Activated CD4-positive, alpha-beta T cell treated with anti-CD3 and anti-CD28 coated beads, Interleukin-10, Interleukin-2, amounts not matched to agents 100 ng/mL and 50 ng/mL, durations not matched to agents 16 hours and 8 hours (primary cell): Measurements from ENCODE around the gene PSMA8.
"Not testable (repeated sequence)": the region's sequence is repeated elsewhere in the genome, so short reads cannot be mapped to it uniquely, and the experiment has no call there.

Source experiments
- DNase-seq: peaks from one replicate; pipeline ENCODE4 v3.0.0-alpha.2; 2020

The PSMA8 gene

DNA sequence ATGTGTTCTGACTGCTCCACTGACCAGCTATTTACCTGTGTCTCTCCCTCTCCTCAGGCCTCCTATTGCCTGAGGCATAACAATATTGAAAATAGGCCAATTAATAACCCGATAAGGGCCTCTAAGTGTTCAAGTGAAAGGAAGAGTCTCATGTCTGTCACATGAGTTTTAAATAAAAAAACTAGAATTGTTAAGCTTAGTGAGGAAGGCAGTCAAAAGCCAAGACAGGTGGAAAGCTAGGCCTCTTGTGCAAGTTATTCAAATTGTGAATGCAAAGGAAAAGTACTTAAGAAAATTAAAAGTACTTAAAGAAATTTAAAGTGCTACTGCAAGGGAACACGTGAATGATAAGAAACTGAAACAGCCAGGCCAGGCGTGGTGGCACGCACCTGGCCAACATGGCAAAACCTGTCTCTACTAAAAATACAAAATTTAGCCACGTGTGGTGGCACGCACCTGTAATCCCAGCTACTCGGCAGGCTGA is 47.7 kb downstream of the PSMA8 start:
- DNase-seq = no peak

DNA sequence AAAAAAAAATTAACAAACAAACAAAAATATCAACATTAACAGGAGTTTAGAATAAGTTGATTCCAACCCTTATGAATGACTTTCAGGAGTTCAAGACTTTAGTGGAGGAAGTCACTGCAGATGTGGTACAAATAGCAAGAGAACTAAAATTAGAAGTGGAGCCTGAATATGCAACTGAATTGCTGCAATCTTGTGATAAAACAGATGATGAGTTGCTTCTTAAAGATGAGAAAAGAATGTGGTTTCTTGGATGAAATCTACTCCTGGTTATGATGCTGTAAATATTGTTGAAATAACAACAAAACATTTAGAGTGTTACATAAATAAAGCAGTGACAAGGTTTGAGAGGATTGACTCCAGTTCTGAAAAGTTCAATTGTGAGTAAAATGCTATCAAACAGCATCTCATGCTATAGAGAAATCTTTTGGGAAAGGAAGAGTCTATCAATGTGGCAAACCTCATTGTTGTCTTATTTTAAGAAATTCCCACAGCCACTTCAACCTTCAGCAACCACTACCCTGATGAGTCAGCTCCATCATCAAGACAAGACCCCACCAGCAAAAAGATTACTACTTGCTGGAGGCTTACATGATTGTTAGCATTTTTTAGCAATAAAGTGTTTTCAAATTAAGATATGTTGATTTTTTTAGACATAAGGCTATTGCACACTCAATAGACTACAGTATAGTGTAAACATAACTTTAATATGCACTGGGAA is 49.9 kb downstream of the PSMA8 start:
- DNase-seq = no peak

DNA sequence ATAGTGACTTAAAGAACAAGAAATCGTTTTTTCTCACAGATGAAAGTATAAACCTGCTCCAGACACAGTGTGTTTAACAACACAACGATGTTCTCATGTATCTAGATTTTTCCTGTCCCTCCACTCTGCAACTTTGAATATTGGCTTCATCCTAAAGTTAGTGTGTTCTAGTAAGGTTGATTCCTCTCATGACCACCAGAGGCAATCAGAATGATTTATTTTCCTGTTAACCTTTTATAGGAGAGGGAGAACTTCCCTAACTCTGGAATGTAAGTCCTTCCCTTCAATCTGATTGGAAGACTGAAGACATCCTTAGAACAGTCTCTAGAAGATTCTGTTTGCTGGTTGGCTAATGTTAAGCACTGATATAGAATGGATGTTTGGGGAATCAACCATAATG is 51.6 kb downstream of the PSMA8 start:
- DNase-seq = no peak

DNA sequence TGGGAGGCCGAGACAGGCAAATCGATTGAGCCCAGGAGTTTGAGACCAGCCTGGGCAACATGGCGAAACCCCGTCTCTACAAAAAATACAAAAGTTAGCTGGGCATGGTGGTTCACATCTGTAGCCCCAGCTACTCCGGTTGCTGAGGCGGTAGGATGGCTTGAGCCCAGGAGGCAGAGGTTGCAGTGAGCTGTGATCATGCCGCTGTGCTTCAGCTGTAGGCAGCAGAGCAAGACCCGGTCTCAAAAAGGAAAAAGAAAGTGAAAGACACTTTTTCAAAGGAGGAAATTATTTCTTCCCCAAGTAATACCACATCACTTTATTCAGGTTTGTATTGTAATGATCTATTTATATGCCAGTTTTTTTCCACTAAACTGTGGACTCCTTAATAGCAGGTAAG is 56.8 kb downstream of the PSMA8 start:
- DNase-seq = peak; percentile 54

DNA sequence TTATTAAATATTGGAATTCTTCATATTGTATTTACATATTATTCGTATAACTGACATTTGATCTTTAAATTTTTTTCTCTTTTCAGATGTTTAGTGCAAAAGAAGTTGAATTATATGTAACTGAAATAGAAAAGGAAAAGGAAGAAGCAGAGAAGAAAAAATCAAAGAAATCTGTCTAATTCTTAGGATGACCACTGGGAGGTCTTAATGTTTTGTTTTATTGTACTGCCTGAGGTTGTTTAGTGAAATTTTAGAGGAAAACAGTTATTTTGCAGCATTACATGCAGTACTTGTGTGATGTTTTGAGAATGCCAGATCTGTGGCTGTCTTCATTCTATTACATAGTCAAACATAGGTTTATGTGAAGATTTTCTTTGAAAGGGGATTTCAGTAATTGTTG is 58.6 kb downstream of the PSMA8 start:
- DNase-seq = no peak

DNA sequence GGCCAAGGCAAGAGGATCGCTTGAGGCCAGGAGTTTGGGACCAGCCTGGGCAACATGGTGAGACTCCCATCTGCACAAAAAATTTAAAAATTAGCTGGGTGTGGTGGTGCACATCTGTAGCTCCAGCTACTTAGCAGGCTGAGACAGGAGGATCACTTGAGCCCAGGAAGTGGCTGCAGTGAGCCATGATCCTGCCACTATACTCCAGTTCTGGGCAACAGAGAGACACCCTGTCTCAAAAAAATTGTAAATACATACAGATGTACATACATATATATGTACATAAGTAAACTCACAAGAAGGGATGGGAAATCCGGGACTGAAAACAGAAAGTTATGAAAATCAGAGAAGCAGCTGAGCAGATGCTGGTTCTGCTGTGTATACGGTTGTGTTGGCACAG is 62.9 kb downstream of the PSMA8 start:
- no peak for DNase-seq

DNA sequence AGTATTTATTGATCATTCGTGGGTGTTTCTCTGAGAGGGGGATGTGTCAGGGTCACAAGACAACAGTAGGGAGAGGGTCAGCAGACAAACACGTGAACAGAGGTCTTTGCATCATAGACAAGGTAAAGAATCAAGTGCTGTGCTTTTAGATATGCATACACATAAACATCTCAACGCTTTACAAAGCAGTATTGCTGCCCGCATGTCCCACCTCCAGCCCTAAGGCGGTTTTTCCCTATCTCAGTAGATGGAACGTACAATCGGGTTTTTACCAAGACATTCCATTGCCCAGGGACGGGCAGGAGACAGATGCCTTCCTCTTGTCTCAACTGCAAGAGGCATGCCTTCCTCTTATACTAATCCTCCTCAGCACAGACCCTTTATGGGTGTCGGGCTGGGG is 68.3 kb downstream of the PSMA8 start:
- not testable (repeated sequence) for DNase-seq

DNA sequence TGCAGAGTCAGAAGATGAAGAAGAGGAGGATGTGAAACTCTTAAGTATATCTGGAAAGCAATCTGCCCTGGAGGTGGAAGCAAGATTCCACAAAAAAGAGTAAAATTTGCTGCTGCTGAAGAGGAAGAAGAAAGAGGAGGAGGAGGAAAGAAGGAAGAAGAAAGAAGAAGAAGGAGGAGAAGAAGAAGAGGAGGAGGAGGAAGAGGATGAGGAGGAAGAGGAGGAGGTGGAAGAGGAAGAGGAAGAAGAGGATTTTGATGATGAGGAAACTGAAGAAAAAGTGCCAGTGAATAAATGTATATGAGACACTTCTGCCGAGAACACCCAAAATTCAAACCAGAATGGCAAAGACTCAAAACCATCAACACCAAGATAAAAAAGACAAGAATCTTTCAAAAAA is 71.6 kb downstream of the PSMA8 start:
- no peak for DNase-seq

DNA sequence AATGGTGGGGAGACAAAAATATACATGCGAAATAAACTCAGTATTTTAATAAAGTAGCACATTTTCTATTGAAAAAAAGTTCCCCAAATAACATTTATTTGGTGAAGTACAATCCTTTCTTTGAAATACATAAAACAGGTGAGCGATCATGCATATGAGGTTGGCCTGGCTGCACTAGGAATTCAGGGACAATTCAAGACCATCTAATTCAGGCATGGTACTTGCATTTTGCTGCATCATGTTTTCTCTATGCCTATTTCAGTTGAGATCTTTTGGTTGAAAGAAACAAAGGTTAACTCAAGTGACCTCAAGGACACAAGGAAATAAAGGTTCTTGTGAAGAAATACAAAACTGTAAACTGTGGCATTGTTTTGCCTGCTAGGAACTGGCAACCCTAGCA is 72.8 kb downstream of the PSMA8 start:
- no peak for DNase-seq

DNA sequence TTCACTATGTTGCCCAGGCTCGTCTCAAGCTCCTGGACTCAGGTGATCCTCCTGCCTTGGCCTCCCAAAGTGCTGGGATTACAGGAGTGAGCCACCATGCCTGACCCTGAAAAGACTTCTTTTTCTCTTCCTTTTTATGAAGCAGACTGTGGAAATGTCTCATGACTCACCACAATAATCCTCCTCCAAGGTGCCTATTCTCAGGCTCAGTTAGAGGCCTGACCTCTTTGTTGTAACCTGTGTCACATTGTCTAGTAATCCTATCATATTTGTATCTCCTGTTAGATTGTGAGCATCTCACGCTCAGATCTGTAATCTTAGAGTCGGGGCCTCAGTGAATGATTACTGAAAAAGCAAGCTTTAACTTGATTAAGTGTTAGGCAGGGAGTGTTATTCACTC is 74.3 kb downstream of the PSMA8 start:
- DNase-seq = no peak

DNA sequence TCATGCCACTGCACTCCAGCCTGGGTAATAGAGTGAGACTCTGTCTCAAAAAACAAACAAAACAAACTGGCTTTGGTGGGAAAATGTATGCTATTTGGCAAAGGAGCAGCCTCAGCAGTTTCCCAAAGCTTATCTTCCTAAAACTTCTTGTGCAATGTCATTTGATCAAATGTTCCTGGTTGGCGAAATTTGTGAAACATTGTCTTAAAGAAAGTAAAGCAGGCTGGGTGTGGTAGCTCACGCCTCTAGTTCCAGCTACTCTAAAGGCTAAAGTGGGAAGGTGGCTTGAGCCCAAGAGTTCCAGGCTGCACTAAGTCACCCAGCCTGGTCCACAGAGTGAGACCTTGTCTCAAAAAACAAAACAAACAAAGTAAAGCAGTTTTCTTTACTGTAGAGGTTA is 75.3 kb downstream of the PSMA8 start:
- no peak for DNase-seq

DNA sequence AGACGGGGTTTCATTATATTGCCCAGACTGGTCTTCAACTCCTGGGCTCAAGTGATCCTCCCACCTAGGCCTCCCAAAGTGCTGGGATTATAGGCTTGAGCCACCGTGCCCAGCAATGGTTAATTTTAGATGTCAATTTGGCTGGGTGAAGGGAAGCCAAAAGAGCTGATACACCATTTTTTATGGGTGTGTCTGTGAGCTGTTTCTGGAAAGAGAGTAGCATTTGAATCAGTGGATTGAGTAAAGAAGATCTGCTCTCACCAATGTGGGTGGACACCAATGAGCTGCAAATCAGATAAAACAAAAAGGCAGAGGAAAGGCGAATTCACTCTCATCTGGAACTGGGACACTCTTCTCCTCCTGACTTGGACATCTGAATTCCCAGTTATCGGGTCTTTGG is 76.5 kb downstream of the PSMA8 start:
- no peak for DNase-seq

DNA sequence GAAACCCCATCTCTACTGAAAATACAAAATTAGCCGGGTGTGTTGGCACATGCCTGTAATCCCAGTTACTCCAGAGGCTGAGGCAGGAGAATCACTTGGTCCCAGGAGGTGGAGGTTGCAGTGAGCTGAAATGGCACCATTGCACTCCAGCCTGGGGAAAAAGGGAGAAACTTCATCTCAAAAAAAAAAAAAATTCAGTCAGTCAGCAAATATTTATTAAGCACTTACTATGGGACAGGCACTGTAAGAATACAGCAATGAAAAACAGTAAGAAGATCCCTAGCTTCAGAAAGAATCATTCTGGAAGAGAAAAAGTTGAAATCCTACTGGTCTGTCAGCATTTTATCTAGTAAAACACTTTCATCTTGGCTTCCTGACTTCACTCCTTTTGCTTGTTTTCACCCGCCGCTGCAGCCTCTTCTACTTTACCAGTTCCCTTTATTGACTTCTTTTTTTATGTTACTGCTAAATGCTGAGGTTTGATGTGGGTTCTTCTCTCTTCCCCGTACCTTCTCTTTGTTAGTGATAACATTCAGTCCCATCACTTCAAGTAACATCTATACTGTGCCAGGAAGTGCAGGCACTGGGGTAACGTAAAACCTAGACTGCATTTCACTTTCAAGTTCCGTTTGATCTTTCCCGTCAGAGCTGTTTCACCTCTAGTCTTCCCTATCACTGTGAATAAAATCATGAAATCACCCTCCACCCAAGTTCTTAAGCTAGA is 81.7 kb downstream of the PSMA8 start:
- peak; percentile 87 for DNase-seq

DNA sequence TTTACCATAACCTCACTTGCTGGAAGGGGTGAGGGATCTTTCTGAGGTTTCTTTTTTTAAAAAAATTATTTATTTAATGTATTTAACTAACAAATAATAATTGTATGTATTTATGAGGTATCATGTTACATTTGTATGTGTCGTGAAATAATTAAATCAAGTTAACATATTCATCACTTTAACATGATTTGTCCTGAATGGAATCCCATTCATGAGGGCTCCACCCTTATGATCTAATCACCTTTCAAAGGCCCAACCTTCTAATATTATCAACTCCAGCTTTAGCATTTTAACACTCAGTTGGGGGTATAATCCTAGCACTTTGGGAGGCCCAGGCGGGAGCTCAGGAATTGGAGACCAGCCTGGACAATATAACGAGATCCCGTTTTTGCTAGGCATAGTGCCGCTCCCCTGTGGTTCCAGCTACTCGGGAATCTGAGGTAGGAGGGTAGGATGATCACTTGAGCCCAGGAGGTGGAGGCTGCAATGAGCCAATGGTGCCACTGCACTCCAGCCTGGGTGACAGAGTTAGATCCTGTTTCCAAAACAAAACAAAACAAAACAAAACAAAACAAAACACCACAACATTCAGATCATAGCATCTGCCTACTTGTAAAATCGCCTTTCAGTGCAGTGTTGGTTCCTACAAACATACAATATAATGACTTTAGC is 91.5 kb downstream of the PSMA8 start:
- no peak for DNase-seq

DNA sequence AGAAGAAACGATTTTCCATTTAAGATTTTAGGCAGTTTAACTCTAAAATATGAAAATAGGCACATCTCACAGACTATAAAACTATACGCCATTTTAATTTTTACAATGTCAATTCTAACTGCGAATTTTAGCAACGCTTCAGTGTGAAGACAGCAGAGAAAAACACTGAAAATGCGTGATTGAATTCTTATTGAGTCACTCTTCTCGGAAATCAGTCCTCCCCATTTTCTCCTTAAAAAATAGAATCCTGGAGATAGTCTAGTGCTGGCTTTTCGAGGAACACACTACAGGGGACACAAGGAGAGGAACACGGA is 92.2 kb downstream of the PSMA8 start:
- no peak for DNase-seq

DNA sequence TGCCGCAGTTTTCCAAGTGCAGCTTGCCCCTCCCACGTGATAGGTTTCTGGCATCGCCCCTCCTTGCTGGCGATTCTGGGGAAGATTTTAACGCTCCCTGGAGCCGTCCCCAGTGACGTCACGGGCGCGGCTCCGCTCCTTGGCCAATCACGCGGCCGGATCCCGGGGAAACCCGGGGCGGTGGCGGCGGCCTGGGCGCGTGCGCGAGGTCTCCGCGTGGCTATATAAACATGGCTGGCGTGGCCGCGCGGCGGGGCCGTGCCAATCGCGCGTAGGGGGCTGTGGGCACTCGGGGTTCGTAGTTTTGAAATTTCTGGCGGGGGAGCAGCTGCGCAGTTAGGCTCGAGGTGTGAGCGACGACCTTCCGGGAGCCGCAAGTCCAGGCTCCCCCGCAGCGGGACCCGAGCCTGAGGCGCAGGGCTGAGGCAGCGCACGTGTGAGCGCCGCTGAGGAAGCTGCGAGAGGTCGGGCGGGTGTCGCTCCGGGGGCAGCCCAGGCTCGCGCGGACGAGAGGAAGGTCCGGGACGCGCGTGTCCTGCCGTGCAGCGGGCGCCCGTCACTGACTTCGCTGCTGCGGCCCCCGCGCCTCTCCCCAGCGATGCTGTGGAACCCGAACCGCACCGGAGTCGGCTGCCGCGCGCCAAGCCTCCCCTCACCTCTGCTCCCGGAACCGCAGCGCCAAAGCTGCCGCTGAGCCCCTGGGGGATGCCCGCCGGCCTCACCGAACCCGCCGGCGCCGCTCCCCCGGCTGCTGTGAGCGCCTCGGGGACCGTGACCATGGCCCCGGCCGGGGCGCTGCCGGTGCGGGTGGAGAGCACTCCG is 92.8 kb downstream of the PSMA8 start, which contains the start of gene TAF4B:
Gene TAF4B (plus strand): TSS at position 217 of the 822 bp plus-strand sequence. CDS start 489 bp downstream, at position 706.
- DNase-seq = peak; percentile 97

DNA sequence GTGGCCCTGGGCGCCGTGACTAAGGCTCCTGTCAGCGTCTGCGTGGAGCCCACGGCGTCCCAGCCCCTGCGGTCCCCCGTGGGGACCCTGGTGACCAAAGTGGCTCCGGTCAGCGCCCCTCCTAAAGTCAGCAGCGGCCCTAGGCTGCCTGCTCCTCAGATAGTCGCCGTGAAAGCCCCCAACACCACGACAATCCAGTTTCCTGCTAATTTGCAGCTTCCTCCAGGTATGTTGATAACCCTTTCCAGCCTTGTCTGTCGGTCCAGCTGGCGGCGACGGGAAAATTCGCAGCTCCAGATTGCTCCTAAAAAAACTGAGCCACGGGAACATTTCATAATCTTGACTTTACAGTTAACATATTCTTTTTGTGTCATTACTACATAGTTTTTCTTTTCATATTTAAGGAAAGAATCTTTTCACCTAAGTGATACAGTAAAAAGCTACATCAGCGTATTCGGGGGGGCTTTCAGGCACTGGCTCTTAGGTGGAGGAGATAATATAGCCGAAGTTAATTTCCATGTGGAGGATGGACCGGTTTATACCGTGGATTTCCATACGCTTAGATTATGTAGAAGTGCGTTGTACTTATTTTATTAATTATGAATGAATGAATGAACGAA is 93.5 kb downstream of the PSMA8 start:
- DNase-seq = no peak

DNA sequence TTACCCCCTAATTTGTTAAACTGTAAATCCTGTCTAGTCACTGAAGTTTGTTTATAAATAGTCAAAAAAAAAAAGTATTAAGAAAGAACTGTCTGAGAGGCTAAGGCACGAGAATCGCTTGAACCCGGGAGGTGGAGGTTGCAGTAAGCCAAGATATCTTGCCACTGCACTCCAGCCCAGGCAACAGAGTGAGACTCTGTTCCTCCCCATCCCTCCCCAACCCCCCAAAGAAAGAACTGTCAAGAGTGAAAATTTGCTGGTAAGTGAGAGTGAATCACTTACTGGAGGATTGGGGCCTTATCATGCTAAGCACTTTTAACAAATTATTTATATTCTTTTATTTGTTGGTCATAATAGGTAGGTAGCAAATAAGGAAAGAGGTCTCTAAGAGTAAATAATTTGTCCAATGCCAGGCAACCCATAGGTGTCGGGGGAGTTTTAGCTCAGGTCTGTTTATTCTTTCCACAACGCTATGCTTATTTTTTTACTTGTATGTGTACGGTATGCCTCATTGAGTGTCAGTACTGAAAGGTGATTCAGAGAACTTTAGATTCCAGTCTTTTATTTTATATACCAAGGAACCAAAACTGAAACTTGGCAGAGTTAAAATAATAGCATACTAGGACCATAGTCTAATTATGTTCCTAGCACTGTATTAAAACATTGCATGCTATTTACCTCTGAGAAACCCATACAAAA is 95.0 kb downstream of the PSMA8 start:
- no peak for DNase-seq

DNA sequence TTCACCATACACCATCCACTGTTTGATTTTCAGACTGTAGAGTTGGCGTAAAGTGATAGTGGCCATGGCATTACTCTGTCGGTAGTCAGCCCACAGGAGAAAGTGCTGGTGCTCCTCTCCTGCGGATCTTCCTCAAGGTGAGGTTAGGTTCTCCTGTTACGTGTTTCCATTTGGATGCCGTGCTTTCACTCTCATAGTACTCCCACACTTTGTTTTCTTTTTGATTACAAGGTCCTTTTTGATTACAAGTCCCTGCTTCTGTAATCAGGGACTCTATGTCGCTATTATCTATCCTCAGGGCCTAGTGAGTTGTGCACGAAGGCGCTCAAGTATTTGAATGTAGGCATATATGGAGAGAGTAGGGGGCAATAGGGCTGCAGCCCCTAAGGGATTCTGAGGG is 96.8 kb downstream of the PSMA8 start:
- DNase-seq = no peak

DNA sequence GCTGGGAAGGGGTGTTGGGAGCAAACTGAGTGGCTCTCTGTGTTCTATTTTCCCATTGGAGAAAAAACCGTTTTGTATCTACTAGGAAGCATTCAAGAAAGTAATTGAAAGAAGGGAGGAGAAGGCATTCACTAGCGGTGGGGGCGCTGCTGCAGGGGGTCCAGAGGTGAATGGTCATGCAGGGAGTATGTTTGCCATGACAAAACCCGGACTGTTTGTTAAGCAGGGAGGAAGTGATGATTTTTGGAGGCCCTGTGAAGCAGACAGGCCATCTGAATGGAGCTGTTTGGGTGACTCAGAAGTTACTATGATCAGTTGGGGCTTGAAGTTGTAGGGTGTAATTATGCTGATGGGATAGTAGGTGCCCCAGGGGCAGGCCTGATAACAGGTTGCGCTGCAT is 99.5 kb downstream of the PSMA8 start:
- no peak for DNase-seq

DNA sequence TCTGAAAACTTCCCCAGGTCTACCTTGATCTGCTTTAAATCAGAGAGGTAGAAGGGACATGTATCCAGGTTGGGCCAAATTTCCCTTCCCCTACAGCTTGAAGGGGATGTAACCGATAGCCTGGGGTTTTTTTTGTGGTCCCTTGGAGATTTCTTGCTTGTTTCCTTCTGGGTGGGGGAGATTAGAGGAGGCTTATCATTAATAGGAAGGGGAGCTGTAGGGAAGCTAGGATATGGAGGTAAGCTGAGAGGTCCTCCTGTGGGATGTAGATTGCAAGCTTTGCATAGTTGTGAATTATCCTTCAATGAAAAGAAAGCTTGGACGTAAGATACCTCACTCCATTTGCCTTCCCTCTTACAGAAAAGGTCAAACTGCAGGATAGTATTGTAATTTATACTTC is 103.7 kb downstream of the PSMA8 start:
- not testable (repeated sequence) for DNase-seq

DNA sequence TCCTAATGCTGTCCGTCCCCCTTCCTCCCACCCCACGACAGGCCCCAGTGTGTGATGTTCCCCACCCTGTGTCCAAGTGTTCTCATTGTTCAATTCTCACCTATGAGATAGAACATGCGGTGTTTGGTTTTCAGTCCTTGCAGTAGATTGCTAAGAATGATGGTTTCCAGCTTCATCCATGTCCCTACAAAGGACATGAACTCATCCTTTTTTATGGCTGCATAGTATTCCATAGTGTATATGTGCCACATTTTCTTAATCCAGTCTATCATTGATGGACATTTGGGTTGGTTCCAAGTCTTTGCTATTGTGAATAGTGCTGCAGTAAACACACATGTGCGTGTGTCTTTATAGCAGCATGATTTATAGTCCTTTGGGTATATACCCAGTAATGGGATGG is 105.0 kb downstream of the PSMA8 start:
- not testable (repeated sequence) for DNase-seq
